GM20431 (cell line): ENCODE results near the gene GMDS.

Source experiments
- in situ Hi-C: fragments of 300-500 bp; cut with MseI, MboI; formaldehyde crosslinking; loops from one replicate; pipeline ENCODE4 v1.15.0; 2020; ENCODE audit warnings: low sequenced_read_pairs; ENCODE audit not compliant: unreplicated experiment

GMDS gene

GRCh38 chr6:2081155-2082138 lies 164.0 kb downstream of the GMDS start:
- in situ Hi-C loops: no loop called here

GRCh38 chr6:2078888-2079287 lies 166.5 kb downstream of the GMDS start:
- in situ Hi-C loops: no loop called here

GRCh38 chr6:2077826-2078225 lies 167.6 kb downstream of the GMDS start:
- in situ Hi-C loops: no loop called here

GRCh38 chr6:2073476-2073875 lies 171.9 kb downstream of the GMDS start:
- in situ Hi-C loops: no loop called here

GRCh38 chr6:2072453-2072852 lies 173.0 kb downstream of the GMDS start:
- in situ Hi-C loops: no loop called here

- in situ Hi-C loops: no loop called here
Observed at GRCh38 chr6:2063547-2063946, 181.9 kb downstream of the GMDS start.

GRCh38 chr6:2061880-2062279 lies 183.5 kb downstream of the GMDS start:
- in situ Hi-C loops: no loop called here

GRCh38 chr6:2055911-2056310 lies 189.5 kb downstream of the GMDS start:
- in situ Hi-C loops: no loop called here

- in situ Hi-C loops: no loop called here
Observed at GRCh38 chr6:2055143-2055542, 190.3 kb downstream of the GMDS start.

GRCh38 chr6:2054516-2055067 lies 190.8 kb downstream of the GMDS start:
- in situ Hi-C loops: no loop called here

- in situ Hi-C loops: no loop called here
Observed at GRCh38 chr6:2053691-2054090, 191.7 kb downstream of the GMDS start.

- in situ Hi-C loops: no loop called here
Observed at GRCh38 chr6:2047855-2048254, 197.6 kb downstream of the GMDS start.

- in situ Hi-C loops: no loop called here
Observed at GRCh38 chr6:2044192-2044591, 201.2 kb downstream of the GMDS start.

- in situ Hi-C loops: no loop called here
Observed at GRCh38 chr6:2042956-2043648, 202.3 kb downstream of the GMDS start.

GRCh38 chr6:2038092-2038491 lies 207.3 kb downstream of the GMDS start:
- in situ Hi-C loops: no loop called here

GRCh38 chr6:2037237-2037926 lies 208.0 kb downstream of the GMDS start:
- in situ Hi-C loops: no loop called here

- in situ Hi-C loops: no loop called here
Observed at GRCh38 chr6:2036710-2037023, 208.7 kb downstream of the GMDS start.

GRCh38 chr6:2035826-2036709 lies 209.3 kb downstream of the GMDS start:
- in situ Hi-C loops: no loop called here

GRCh38 chr6:2035046-2035445 lies 210.4 kb downstream of the GMDS start:
- in situ Hi-C loops: no loop called here

GRCh38 chr6:2034256-2034655 lies 211.1 kb downstream of the GMDS start:
- in situ Hi-C loops: no loop called here
